Transverse colon (tissue), 4 donors: ENCODE results near the gene ARL8A. TPM values are rescaled to one million over a fixed set of nuclear protein-coding genes. Genes with fewer than 3 reads are reported as not detected.
A peak's percentile ranks its signal among the peaks of the same experiment; 100 is the strongest.

ENCODE experiments used
- DNase-seq: peaks from one replicate; pipeline ENCODE4 v3.0.0-alpha.2; 2019
- H3K27ac ChIP-seq, 4 donors: fragments of 200-600 bp; sonication (generic); 2 replicates each; pipeline ENCODE4 v1.5.1; 2016 to 2018; ENCODE audit warnings: inconsistent platforms in 4 of 4
- H3K27me3 ChIP-seq: fragments of 200-600 bp; sonication (generic); 2 replicates; pipeline ENCODE4 v1.5.1; 2017; ENCODE audit warnings: inconsistent platforms
- H3K36me3 ChIP-seq, 4 donors: fragments of 200-600 bp; sonication (generic); 2 replicates each; pipeline ENCODE4 v1.5.1; 2017 to 2019; ENCODE audit warnings: inconsistent platforms in 4 of 4
- H3K4me1 ChIP-seq, 4 donors: fragments of 200-600 bp; sonication (generic); 2 replicates each; pipeline ENCODE4 v1.5.1; 2017 to 2020; ENCODE audit warnings: inconsistent platforms in 4 of 4
- H3K4me3 ChIP-seq, 4 donors: fragments of 200-600 bp; sonication (generic); 1 replicate in 1 of 4; 2 replicates in 3 of 4; pipeline versions ENCODE4 v1.5.1 to v1.6.1; 2017 to 2019; ENCODE audit warnings: inconsistent platforms in 4 of 4
- H3K9me3 ChIP-seq, 2 donors: fragments of 200-600 bp; sonication (generic); 2 replicates each; pipeline ENCODE4 v1.5.1; 2017 to 2019; ENCODE audit warnings: inconsistent platforms in 2 of 2
- CTCF ChIP-seq, 5 experiments: fragments of 200-600 bp in 3 of 5; fragments of 450-650 bp in 2 of 5; sonication (generic) in 3 of 5; IDR thresholded peaks; 1 replicate in 2 of 5; 2 replicates in 3 of 5; pipeline ENCODE4 v1.5.1; 2016 to 2017; ENCODE audit warnings: antibody characterized with exemption in 5 of 5, inconsistent platforms in 3 of 5, mild to moderate bottlenecking in 2 of 5, moderate library complexity in 1 of 5
- EP300 ChIP-seq: sonication (generic); formaldehyde crosslinking; IDR thresholded peaks from one replicate; pipeline ENCODE4 v1.6.1; 2017; ENCODE audit warnings: antibody characterized with exemption, low read depth
- POLR2A ChIP-seq: fragments of 450-650 bp; IDR thresholded peaks from one replicate; pipeline ENCODE4 v1.6.1; 2016; ENCODE audit warnings: antibody characterized with exemption, mild to moderate bottlenecking, moderate library complexity
- POLR2AphosphoS5 ChIP-seq, 3 donors: sonication (generic); formaldehyde crosslinking; IDR thresholded peaks; one replicate each; pipeline ENCODE4 v1.6.1; 2016; ENCODE audit warnings: antibody characterized with exemption in 3 of 3
- WGBS, 2 donors: methylation state at CpG; one replicate each; pipeline ENCODE4 v1.1.5; 2018; ENCODE audit warnings: low coverage in 1 of 2; 5-methylcytosine and 5-hydroxymethylcytosine counted together
- in situ Hi-C, 4 donors: fragments of 200-750 bp; cut with MboI; loops; one replicate each; pipeline versions ENCODE4 v1.15.0 to v1.15.1; 2017; ENCODE audit warnings: low sequenced_read_pairs in 3 of 4, low pct_ligation_motif_present in 1 of 4, low pct_unique_long_range_greater_than_20kb in 1 of 4
- intact Hi-C: fragments of 100-400 bp; cut with DNase I; formaldehyde crosslinking; loops from one replicate; pipeline ENCODE4 v1.15.1; 2023; ENCODE audit warnings: low total_unique reads
- total RNA-seq, 4 donors: library from RNA; depleted of rRNA; stranded (reverse); fragments of >200 nt; gene quantifications; one replicate each; pipeline ENCODE4 v1.1.0, GENCODE V29; 2016

ARL8A gene
- total RNA-seq, 4 donors from 2014 or later = 9.0 to 27.2 (median 21.6) TPM

GRCh38 chr1:202154766-202155477 is 10.4 kb upstream of the ARL8A start:
- Histone ChIP-seq H3K27me3 (no peaks in the 10 kb centered on the region), H3K36me3 (no peaks in the 10 kb centered on the region), H3K4me3 (no peak overlapping the region), H3K4me1 (peaks cover 0 to 8% (median 4%) of the 10 kb centered on the region in 4 donors), H3K9me3 (no peaks in the 10 kb centered on the region), H3K27ac (no peak overlapping the region)
- in situ Hi-C loops (no loop called here), intact Hi-C loops (no loop called here)
- 35 to 51% methylated on average over 4 to 11 of the region's 11 CpGs for WGBS, 2 donors
- DNase-seq = peak; percentile 59
- TF ChIP-seq EP300 = no peak
- peak; percentile 20 to 46 (median 36) for TF ChIP-seq CTCF (IDR thresholded peaks at IDR 0.05)

- DNase-seq = no peak
- H3K4me3 ChIP-seq = no peak overlapping the region
- peaks cover 0 to 8% (median 4%) of the 10 kb centered on the region in 4 donors for H3K4me1 ChIP-seq
- H3K27me3 ChIP-seq = no peaks in the 10 kb centered on the region
- H3K9me3 ChIP-seq = no peaks in the 10 kb centered on the region
- H3K36me3 ChIP-seq = no peaks in the 10 kb centered on the region
- no peak overlapping the region for H3K27ac ChIP-seq
- WGBS, 2 donors = 38 to 82% methylated on average over 1 to 10 of the region's 10 CpGs
- intact Hi-C loops = no loop called here
- no peak for TF ChIP-seq POLR2AphosphoS5 (IDR thresholded peaks at IDR 0.05)
- TF ChIP-seq POLR2A = no peak
- TF ChIP-seq CTCF (IDR thresholded peaks at IDR 0.05) = no peak
- no peak for TF ChIP-seq EP300
- in situ Hi-C loops = no loop called here
Observed at GRCh38 chr1:202154148-202154765, 9.7 kb upstream of the ARL8A start.

GRCh38 chr1:202153284-202153683 is 8.7 kb upstream of the ARL8A start:
- Histone ChIP-seq H3K36me3 (no peaks in the 10 kb centered on the region), H3K4me3 (no peak overlapping the region), H3K27me3 (no peaks in the 10 kb centered on the region), H3K4me1 (peaks cover 0 to 8% (median 4%) of the 10 kb centered on the region in 4 donors), H3K27ac (no peak overlapping the region), H3K9me3 (no peaks in the 10 kb centered on the region)
- in situ Hi-C loops = no loop called here
- no peak for TF ChIP-seq EP300
- no peak for TF ChIP-seq POLR2AphosphoS5 (IDR thresholded peaks at IDR 0.05)
- no peak for TF ChIP-seq CTCF (IDR thresholded peaks at IDR 0.05)
- DNase-seq = no peak
- intact Hi-C loops = no loop called here
- 80% methylated on average over 4 of the region's 4 CpGs; no CpG with 5 or more reads in 1 of the 2 donors for WGBS, 2 donors

- DNase-seq = no peak
Observed at GRCh38 chr1:202152399-202152798, 7.9 kb upstream of the ARL8A start.

More at GRCh38 chr1:202152399-202152798, 7.9 kb upstream of the ARL8A start:
- no peaks in the 10 kb centered on the region for H3K27me3 ChIP-seq
- TF ChIP-seq POLR2AphosphoS5 (IDR thresholded peaks at IDR 0.05) = no peak
- TF ChIP-seq CTCF (IDR thresholded peaks at IDR 0.05) = no peak
- no peak for TF ChIP-seq POLR2A
- no peak overlapping the region for H3K27ac ChIP-seq
- H3K4me1 ChIP-seq = peaks cover 0 to 8% (median 4%) of the 10 kb centered on the region in 4 donors
- no peak overlapping the region for H3K4me3 ChIP-seq
- intact Hi-C loops (no loop called here), in situ Hi-C loops (no loop called here)
- H3K36me3 ChIP-seq = no peaks in the 10 kb centered on the region
- no peaks in the 10 kb centered on the region for H3K9me3 ChIP-seq
- 91% methylated on average over 10 of the region's 10 CpGs; no CpG with 5 or more reads in 1 of the 2 donors for WGBS, 2 donors
